ENCODE results near the gene ZNF320.
"Not testable (repeated sequence)": the region's sequence is repeated elsewhere in the genome, so short reads cannot be mapped to it uniquely, and the experiment has no call there.

The ZNF320 gene

DNA sequence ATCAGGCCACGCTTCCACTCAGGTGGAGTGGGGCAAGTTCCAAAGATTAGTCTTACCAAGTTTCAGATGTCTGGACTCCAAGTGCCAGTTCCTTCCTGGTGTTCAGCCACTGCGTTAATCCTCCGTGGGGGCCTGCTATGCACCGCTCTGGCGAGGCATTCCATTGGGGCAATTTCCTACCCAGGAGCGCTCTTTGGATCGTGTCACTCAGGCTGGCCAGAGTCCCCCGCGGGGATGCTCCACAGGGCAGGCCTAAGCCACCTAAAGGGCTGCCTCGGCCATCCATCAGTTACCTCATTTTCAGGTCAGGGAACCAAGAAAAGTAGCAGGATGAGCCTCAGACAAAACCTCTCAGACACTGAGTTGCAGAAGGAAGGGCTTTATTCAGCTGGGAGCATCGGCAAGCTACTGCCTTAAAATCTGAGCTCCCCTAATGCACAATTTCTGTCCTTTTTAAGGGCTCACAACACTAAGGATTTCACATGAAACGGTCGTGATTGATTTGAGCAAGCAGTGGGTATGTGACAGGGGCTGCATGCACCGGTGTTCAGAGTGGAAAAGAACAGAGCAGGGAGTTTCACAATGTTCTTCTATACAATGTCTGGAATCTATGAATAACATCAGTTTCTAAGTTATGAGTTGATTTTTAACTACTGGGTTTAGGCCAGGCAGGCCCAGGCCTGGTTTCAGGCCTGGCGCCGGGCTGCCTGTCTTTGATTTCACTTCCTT is 6.8 kb upstream of the ZNF320 start:
- H3K9me3 ChIP-seq (ENCODE audit: insufficient read depth, low read depth, low read length); H3K9ac ChIP-seq (ENCODE audit: low read depth, low read length); H3K27me3 ChIP-seq (ENCODE audit: insufficient read depth, low read length); H3K4me3 ChIP-seq (ENCODE audit: low read length); H3K4me1 ChIP-seq (ENCODE audit: insufficient read depth, low read length); H3K27ac ChIP-seq (ENCODE audit: low read length): not testable (repeated sequence)
- peaks cover 26% of the 10 kb centered on the region for H3K36me3 ChIP-seq (ENCODE audit: insufficient read depth, low read depth, low read length)

- Histone ChIP-seq H3K27ac (ENCODE audit: low read length) (no peak overlapping the region), H3K9ac (ENCODE audit: low read depth, low read length) (no peak overlapping the region), H3K4me3 (ENCODE audit: low read length) (no peak overlapping the region), H3K36me3 (ENCODE audit: insufficient read depth, low read depth, low read length) (peaks cover 12% of the 10 kb centered on the region), H3K9me3 (ENCODE audit: insufficient read depth, low read depth, low read length) (no peaks in the 10 kb centered on the region), H3K4me1 (ENCODE audit: insufficient read depth, low read length) (peaks cover 8% of the 10 kb centered on the region; the same call in 1 of the 2 replicates), H3K27me3 (ENCODE audit: insufficient read depth, low read length) (no peaks in the 10 kb centered on the region)
These were observed 4.4 kb upstream of the ZNF320 start for GRCh38 chr19:52901842-52902241.

DNA sequence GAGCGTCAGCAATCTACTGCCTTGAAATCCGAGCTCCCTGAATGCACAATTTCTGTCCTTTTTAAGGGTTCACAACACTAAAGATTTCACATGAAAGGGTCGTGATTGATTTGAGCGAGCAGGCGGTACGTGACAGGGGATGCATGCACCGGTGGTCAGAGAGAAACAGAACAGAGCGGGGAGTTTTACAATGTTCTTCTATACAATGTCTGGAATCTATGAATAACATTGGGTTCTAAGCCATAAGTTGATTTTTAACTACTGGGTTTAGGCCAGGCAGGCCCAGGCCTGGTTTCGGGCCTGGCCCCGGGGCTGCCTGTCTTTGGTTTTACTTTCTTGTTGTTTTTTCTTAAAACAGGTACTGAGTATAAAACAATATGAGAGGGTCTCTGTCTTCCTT is 1.2 kb upstream of the ZNF320 start:
- H3K4me3 ChIP-seq (ENCODE audit: low read length) = peak overlapping the region; percentile 100; the same call in 1 of the 2 replicates
- H3K27me3 ChIP-seq (ENCODE audit: insufficient read depth, low read length); H3K27ac ChIP-seq (ENCODE audit: low read length); H3K9me3 ChIP-seq (ENCODE audit: insufficient read depth, low read depth, low read length); H3K4me1 ChIP-seq (ENCODE audit: insufficient read depth, low read length): not testable (repeated sequence)
- H3K9ac ChIP-seq (ENCODE audit: low read depth, low read length) = peak overlapping the region; percentile 79; the same call in 1 of the 2 replicates
- peaks cover 16% of the 10 kb centered on the region for H3K36me3 ChIP-seq (ENCODE audit: insufficient read depth, low read depth, low read length)

GRCh38 chr19:52898101-52898500 is 666 bp upstream of the ZNF320 start:
- Histone ChIP-seq H3K9me3 (ENCODE audit: insufficient read depth, low read depth, low read length) (no peaks in the 10 kb centered on the region), H3K27ac (ENCODE audit: low read length) (no peak overlapping the region), H3K27me3 (ENCODE audit: insufficient read depth, low read length) (no peaks in the 10 kb centered on the region), H3K36me3 (ENCODE audit: insufficient read depth, low read depth, low read length) (peaks cover 20% of the 10 kb centered on the region), H3K4me1 (ENCODE audit: insufficient read depth, low read length) (peaks cover 8% of the 10 kb centered on the region; the same call in 1 of the 2 replicates), H3K4me3 (ENCODE audit: low read length) (peak overlapping the region; percentile 100), H3K9ac (ENCODE audit: low read depth, low read length) (peak overlapping the region; percentile 79; the same call in 1 of the 2 replicates)

- H3K9ac ChIP-seq (ENCODE audit: low read depth, low read length) = peak overlapping the region; percentile 99
- peaks cover 26% of the 10 kb centered on the region for H3K36me3 ChIP-seq (ENCODE audit: insufficient read depth, low read depth, low read length)
- peak overlapping the region; percentile 100 for H3K4me3 ChIP-seq (ENCODE audit: low read length)
- H3K27ac ChIP-seq (ENCODE audit: low read length) = peak overlapping the region; percentile 98
- peaks cover 8% of the 10 kb centered on the region; the same call in 1 of the 2 replicates for H3K4me1 ChIP-seq (ENCODE audit: insufficient read depth, low read length)
- no peaks in the 10 kb centered on the region for H3K9me3 ChIP-seq (ENCODE audit: insufficient read depth, low read depth, low read length)
- H3K27me3 ChIP-seq (ENCODE audit: insufficient read depth, low read length) = no peaks in the 10 kb centered on the region
These were observed 851 bp downstream of the ZNF320 start for GRCh38 chr19:52896431-52897137.

GRCh38 chr19:52891336-52891735 is 6.1 kb downstream of the ZNF320 start:
- no peaks in the 10 kb centered on the region for H3K4me1 ChIP-seq (ENCODE audit: insufficient read depth, low read length)
- H3K27me3 ChIP-seq (ENCODE audit: insufficient read depth, low read length) = no peaks in the 10 kb centered on the region
- peaks cover 74% of the 10 kb centered on the region for H3K36me3 ChIP-seq (ENCODE audit: insufficient read depth, low read depth, low read length)
- H3K27ac ChIP-seq (ENCODE audit: low read length) = no peak overlapping the region
- H3K9me3 ChIP-seq (ENCODE audit: insufficient read depth, low read depth, low read length) = no peaks in the 10 kb centered on the region
- no peak overlapping the region for H3K4me3 ChIP-seq (ENCODE audit: low read length)
- no peak overlapping the region for H3K9ac ChIP-seq (ENCODE audit: low read depth, low read length)

- no peaks in the 10 kb centered on the region for H3K4me1 ChIP-seq (ENCODE audit: insufficient read depth, low read length)
- H3K4me3 ChIP-seq (ENCODE audit: low read length) = no peak overlapping the region
- H3K9ac ChIP-seq (ENCODE audit: low read depth, low read length) = no peak overlapping the region
- peaks cover 81% of the 10 kb centered on the region for H3K36me3 ChIP-seq (ENCODE audit: insufficient read depth, low read depth, low read length)
- H3K27ac ChIP-seq (ENCODE audit: low read length) = no peak overlapping the region
- no peaks in the 10 kb centered on the region for H3K27me3 ChIP-seq (ENCODE audit: insufficient read depth, low read length)
- no peaks in the 10 kb centered on the region for H3K9me3 ChIP-seq (ENCODE audit: insufficient read depth, low read depth, low read length)
These were observed 7.5 kb downstream of the ZNF320 start for GRCh38 chr19:52889931-52890330.

- Histone ChIP-seq H3K4me1 (ENCODE audit: insufficient read depth, low read length) (no peaks in the 10 kb centered on the region), H3K27ac (ENCODE audit: low read length) (no peak overlapping the region), H3K36me3 (ENCODE audit: insufficient read depth, low read depth, low read length) (peaks cover 81% of the 10 kb centered on the region), H3K9ac (ENCODE audit: low read depth, low read length) (no peak overlapping the region), H3K9me3 (ENCODE audit: insufficient read depth, low read depth, low read length) (no peaks in the 10 kb centered on the region), H3K4me3 (ENCODE audit: low read length) (no peak overlapping the region), H3K27me3 (ENCODE audit: insufficient read depth, low read length) (no peaks in the 10 kb centered on the region)
These were observed 8.4 kb downstream of the ZNF320 start for GRCh38 chr19:52889076-52889475.

- Histone ChIP-seq H3K9me3 (ENCODE audit: insufficient read depth, low read depth, low read length) (peaks cover 15% of the 10 kb centered on the region), H3K4me3 (ENCODE audit: low read length) (no peak overlapping the region), H3K27ac (ENCODE audit: low read length) (no peak overlapping the region), H3K9ac (ENCODE audit: low read depth, low read length) (no peak overlapping the region), H3K36me3 (ENCODE audit: insufficient read depth, low read depth, low read length) (peaks cover 81% of the 10 kb centered on the region), H3K4me1 (ENCODE audit: insufficient read depth, low read length) (no peaks in the 10 kb centered on the region), H3K27me3 (ENCODE audit: insufficient read depth, low read length) (no peaks in the 10 kb centered on the region)
These were observed 16.5 kb downstream of the ZNF320 start for GRCh38 chr19:52880895-52881389.

- not testable (repeated sequence) for H3K4me1 ChIP-seq (ENCODE audit: insufficient read depth, low read length); H3K27me3 ChIP-seq (ENCODE audit: insufficient read depth, low read length); H3K36me3 ChIP-seq (ENCODE audit: insufficient read depth, low read depth, low read length); H3K9me3 ChIP-seq (ENCODE audit: insufficient read depth, low read depth, low read length); H3K4me3 ChIP-seq (ENCODE audit: low read length); H3K9ac ChIP-seq (ENCODE audit: low read depth, low read length); H3K27ac ChIP-seq (ENCODE audit: low read length)
These were observed 24.4 kb downstream of the ZNF320 start for GRCh38 chr19:52872996-52873395.

DNA sequence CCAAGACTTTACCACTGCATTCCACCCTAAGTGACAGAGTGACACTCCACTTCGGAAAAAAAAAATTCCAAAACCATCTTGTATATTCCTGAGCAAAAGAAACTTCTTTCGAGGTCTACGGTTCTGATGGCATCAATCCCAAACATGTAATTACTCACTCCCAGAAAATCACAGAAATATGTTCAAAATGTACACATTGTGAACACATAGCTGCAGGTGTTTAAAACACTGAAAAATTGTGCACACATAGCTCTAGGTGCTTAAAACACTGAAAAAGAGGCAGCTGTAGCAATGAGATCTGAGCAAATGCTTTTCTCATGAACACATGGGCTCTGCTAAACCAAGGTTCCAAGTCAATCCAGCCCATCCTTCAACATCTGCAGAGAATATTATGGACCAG is 26.0 kb downstream of the ZNF320 start:
- Histone ChIP-seq H3K27ac (ENCODE audit: low read length) (no peak overlapping the region), H3K4me3 (ENCODE audit: low read length) (no peak overlapping the region), H3K27me3 (ENCODE audit: insufficient read depth, low read length) (no peaks in the 10 kb centered on the region), H3K9me3 (ENCODE audit: insufficient read depth, low read depth, low read length) (no peaks in the 10 kb centered on the region), H3K4me1 (ENCODE audit: insufficient read depth, low read length) (no peaks in the 10 kb centered on the region), H3K9ac (ENCODE audit: low read depth, low read length) (no peak overlapping the region), H3K36me3 (ENCODE audit: insufficient read depth, low read depth, low read length) (no peaks in the 10 kb centered on the region)

GRCh38 chr19:52868031-52868430 is 29.4 kb downstream of the ZNF320 start:
- H3K9me3 ChIP-seq (ENCODE audit: insufficient read depth, low read depth, low read length); H3K36me3 ChIP-seq (ENCODE audit: insufficient read depth, low read depth, low read length); H3K4me1 ChIP-seq (ENCODE audit: insufficient read depth, low read length); H3K9ac ChIP-seq (ENCODE audit: low read depth, low read length); H3K27me3 ChIP-seq (ENCODE audit: insufficient read depth, low read length); H3K27ac ChIP-seq (ENCODE audit: low read length); H3K4me3 ChIP-seq (ENCODE audit: low read length): not testable (repeated sequence)
